ENCODE data around the gene APOL2. TPM values are rescaled to one million over a fixed set of nuclear protein-coding genes. Genes with fewer than 3 reads are reported as not detected.
A peak's percentile ranks its signal among the peaks of the same experiment; 100 is the strongest.

APOL2 gene
- total RNA-seq, 4 donors from 2014 or later = 3.8 to 142 (median 47.8) TPM

- 86% methylated on average over 24 of the region's 24 CpGs; no CpG with 5 or more reads in 1 of the 2 donors for WGBS, 2 donors (ENCODE audit: low coverage in 1 of 2)
- no peak overlapping the region for H3K4me3 ChIP-seq
- H3K27me3 ChIP-seq = no peaks in the 10 kb centered on the region
- in situ Hi-C loops (cut with MboI; ENCODE audit: low pct_ligation_motif_present in 1 of 4, low pct_unique_long_range_greater_than_20kb in 1 of 4, low sequenced_read_pairs in 3 of 4) = loop anchor here in 1 of 4 donors (10.0 kb wide), 2 partner anchors 62 to 88 kb away; no protein-coding TSS in a partner anchor
- H3K9me3 ChIP-seq = no peaks in the 10 kb centered on the region
- H3K27ac ChIP-seq = peak overlapping the region in 1 of 4 donors; percentile 14
- peaks cover 0 to 17% (median 7%) of the 10 kb centered on the region in 4 donors for H3K4me1 ChIP-seq
- peaks cover 0 to 62% (median 33%) of the 10 kb centered on the region in 4 donors for H3K36me3 ChIP-seq
- DNase-seq = no peak
- intact Hi-C loops (cut with DNase I; ENCODE audit: low total_unique reads) = no loop called here
- TF ChIP-seq POLR2AphosphoS5 (IDR thresholded peaks at IDR 0.05) (no peak), EP300 (IDR thresholded peaks at IDR 0.05; ENCODE audit: low read depth) (no peak), POLR2A (IDR thresholded peaks at IDR 0.05) (no peak)
- TF ChIP-seq, protein P1, sequence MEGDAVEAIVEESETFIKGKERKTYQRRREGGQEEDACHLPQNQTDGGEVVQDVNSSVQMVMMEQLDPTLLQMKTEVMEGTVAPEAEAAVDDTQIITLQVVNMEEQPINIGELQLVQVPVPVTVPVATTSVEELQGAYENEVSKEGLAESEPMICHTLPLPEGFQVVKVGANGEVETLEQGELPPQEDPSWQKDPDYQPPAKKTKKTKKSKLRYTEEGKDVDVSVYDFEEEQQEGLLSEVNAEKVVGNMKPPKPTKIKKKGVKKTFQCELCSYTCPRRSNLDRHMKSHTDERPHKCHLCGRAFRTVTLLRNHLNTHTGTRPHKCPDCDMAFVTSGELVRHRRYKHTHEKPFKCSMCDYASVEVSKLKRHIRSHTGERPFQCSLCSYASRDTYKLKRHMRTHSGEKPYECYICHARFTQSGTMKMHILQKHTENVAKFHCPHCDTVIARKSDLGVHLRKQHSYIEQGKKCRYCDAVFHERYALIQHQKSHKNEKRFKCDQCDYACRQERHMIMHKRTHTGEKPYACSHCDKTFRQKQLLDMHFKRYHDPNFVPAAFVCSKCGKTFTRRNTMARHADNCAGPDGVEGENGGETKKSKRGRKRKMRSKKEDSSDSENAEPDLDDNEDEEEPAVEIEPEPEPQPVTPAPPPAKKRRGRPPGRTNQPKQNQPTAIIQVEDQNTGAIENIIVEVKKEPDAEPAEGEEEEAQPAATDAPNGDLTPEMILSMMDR (IDR thresholded peaks at IDR 0.05) = no peak
Observed at GRCh38 chr22:36282328-36282831, 43.1 kb upstream of the APOL2 start.

DNA sequence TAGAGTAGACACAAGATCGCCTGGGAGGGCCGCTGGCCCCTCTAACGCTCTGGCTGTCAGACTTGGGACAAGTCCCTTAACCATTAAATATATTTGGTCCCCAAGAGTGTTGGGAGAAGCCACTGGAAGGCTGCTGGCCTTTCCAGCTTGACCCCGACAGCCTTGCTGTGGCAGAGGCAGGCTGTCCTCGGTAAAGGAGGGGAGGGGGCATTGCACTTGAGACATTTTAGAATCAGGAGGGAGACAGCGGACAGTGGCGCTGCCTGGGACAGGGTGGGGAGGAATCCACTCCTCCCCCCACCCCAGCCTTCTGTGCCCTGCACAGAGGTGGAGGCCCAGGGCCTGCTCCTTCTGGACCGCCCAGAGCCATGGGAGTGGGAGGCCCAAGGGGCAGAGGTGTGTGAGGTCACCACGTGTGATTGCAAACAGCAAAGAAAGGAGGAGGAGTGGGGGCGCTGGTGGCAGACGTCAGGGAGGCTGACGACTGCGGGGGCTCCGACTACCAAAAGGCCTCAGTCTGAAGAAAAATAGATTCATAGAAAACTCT is 42.5 kb upstream of the APOL2 start:
- DNase-seq = no peak
- no peaks in the 10 kb centered on the region for H3K9me3 ChIP-seq

DNA sequence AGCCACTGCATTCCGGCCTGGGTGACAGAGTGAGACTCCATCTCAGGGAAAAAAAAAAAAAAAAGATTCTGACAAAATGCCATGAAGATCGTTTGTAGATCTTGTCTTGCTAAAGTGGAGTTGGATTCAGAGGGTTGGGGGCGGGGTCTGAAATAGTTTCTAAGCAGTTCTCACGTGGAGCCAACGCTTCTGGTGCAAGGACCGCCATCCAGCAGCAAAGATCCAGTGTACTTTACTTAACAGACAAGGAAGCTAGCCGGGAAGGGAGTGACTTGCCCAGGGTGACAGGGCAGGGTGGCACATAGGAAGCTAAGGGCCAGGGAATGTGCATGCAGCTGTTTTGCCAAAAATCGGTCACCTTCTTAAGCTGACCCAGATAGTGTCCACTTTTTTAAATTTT is 41.1 kb upstream of the APOL2 start:
- Histone ChIP-seq H3K4me1 (peaks cover 0 to 10% (median 5%) of the 10 kb centered on the region in 4 donors), H3K36me3 (peaks cover 0 to 44% (median 24%) of the 10 kb centered on the region in 4 donors), H3K4me3 (no peak overlapping the region), H3K27me3 (no peaks in the 10 kb centered on the region), H3K27ac (peak overlapping the region in 2 of 4 donors; percentile 39 to 56), H3K9me3 (no peaks in the 10 kb centered on the region)
- no peak for DNase-seq
- in situ Hi-C loops (cut with MboI; ENCODE audit: low pct_ligation_motif_present in 1 of 4, low pct_unique_long_range_greater_than_20kb in 1 of 4, low sequenced_read_pairs in 3 of 4) = loop anchor here in 1 of 4 donors (10.0 kb wide), 2 partner anchors 64 to 86 kb away; no protein-coding TSS in a partner anchor
- 48 to 65% methylated on average over 5 to 8 of the region's 8 CpGs for WGBS, 2 donors (ENCODE audit: low coverage in 1 of 2)
- TF ChIP-seq EP300 (IDR thresholded peaks at IDR 0.05; ENCODE audit: low read depth) (no peak), POLR2AphosphoS5 (IDR thresholded peaks at IDR 0.05) (no peak), POLR2A (IDR thresholded peaks at IDR 0.05) (no peak)
- TF ChIP-seq, protein P1 (IDR thresholded peaks at IDR 0.05) = no peak
- intact Hi-C loops (cut with DNase I; ENCODE audit: low total_unique reads) = no loop called here

More for the DNA sequence above, 42.5 kb upstream of the APOL2 start:
- in situ Hi-C loops (cut with MboI; ENCODE audit: low pct_ligation_motif_present in 1 of 4, low pct_unique_long_range_greater_than_20kb in 1 of 4, low sequenced_read_pairs in 3 of 4) (loop anchor here in 1 of 4 donors (10.0 kb wide), 2 partner anchors 63 to 87 kb away; no protein-coding TSS in a partner anchor), intact Hi-C loops (cut with DNase I; ENCODE audit: low total_unique reads) (no loop called here)
- no peak overlapping the region for H3K4me3 ChIP-seq
- TF ChIP-seq POLR2AphosphoS5 (IDR thresholded peaks at IDR 0.05) (no peak), EP300 (IDR thresholded peaks at IDR 0.05; ENCODE audit: low read depth) (no peak), POLR2A (IDR thresholded peaks at IDR 0.05) (no peak)
- TF ChIP-seq, protein P1 (IDR thresholded peaks at IDR 0.05) = no peak
- H3K4me1 ChIP-seq = peaks cover 0 to 18% (median 8%) of the 10 kb centered on the region in 4 donors
- H3K27me3 ChIP-seq = no peaks in the 10 kb centered on the region
- peak overlapping the region in 1 of 4 donors; percentile 14 for H3K27ac ChIP-seq
- peaks cover 0 to 57% (median 31%) of the 10 kb centered on the region in 4 donors for H3K36me3 ChIP-seq
- WGBS, 2 donors (ENCODE audit: low coverage in 1 of 2) = 68 to 83% methylated on average over 6 to 14 of the region's 14 CpGs

GRCh38 chr22:36279219-36279666 is 39.9 kb upstream of the APOL2 start:
- no peak overlapping the region for H3K4me3 ChIP-seq
- in situ Hi-C loops (cut with MboI; ENCODE audit: low pct_ligation_motif_present in 1 of 4, low pct_unique_long_range_greater_than_20kb in 1 of 4, low sequenced_read_pairs in 3 of 4) (no loop called here), intact Hi-C loops (cut with DNase I; ENCODE audit: low total_unique reads) (loop anchor here (5.0 kb wide), 1 partner anchor 87 kb away; no protein-coding TSS in a partner anchor)
- DNase-seq = no peak
- 79% methylated on average over 8 of the region's 8 CpGs for WGBS, 2 donors (ENCODE audit: low coverage in 1 of 2)
- peak in 1 of 3 donors; percentile 41 for TF ChIP-seq POLR2AphosphoS5 (IDR thresholded peaks at IDR 0.05)
- TF ChIP-seq POLR2A (IDR thresholded peaks at IDR 0.05) = no peak
- no peaks in the 10 kb centered on the region for H3K27me3 ChIP-seq
- peak overlapping the region in 1 of 4 donors; percentile 56 for H3K27ac ChIP-seq
- H3K9me3 ChIP-seq = no peaks in the 10 kb centered on the region
- peaks cover 0 to 32% (median 18%) of the 10 kb centered on the region in 4 donors for H3K36me3 ChIP-seq
- H3K4me1 ChIP-seq = peaks cover 0 to 10% (median 5%) of the 10 kb centered on the region in 4 donors

Measured in transverse colon (tissue), 4 donors.